BLaER1 treated with 17β-estradiol and CSF1 and Interleukin-3, amounts not matched to agents 10 nM and 100 nM (cell line): Measurements from ENCODE around the gene ACOT4.
"Not testable (repeated sequence)": the region's sequence is repeated elsewhere in the genome, so short reads cannot be mapped to it uniquely, and the experiment has no call there.

Source experiments
- H3K27ac ChIP-seq, 11 experiments: shearing (Covaris generic); formaldehyde crosslinking; 2 replicates each; pipeline ENCODE4 v1.8.1; 2022
- H3K27me3 ChIP-seq, 11 experiments: shearing (Covaris generic); formaldehyde crosslinking; 2 replicates each; pipeline ENCODE4 v1.8.1; 2022
- H3K36me3 ChIP-seq, 11 experiments: shearing (Covaris generic); formaldehyde crosslinking; 2 replicates each; pipeline ENCODE4 v1.8.1; 2022
- H3K4me1 ChIP-seq, 10 experiments: shearing (Covaris generic); formaldehyde crosslinking; 2 replicates each; pipeline ENCODE4 v1.8.1; 2022
- H3K4me2 ChIP-seq, 11 experiments: shearing (Covaris generic); formaldehyde crosslinking; 2 replicates each; pipeline ENCODE4 v1.8.1; 2022
- H3K4me3 ChIP-seq, 10 experiments: shearing (Covaris generic); formaldehyde crosslinking; 2 replicates each; pipeline ENCODE4 v1.8.1; 2022
- H3K9ac ChIP-seq, 11 experiments: shearing (Covaris generic); formaldehyde crosslinking; 2 replicates each; pipeline ENCODE4 v1.8.1; 2022
- H3K9me3 ChIP-seq, 11 experiments: shearing (Covaris generic); formaldehyde crosslinking; replicated peaks in 1 of 11; 2 replicates each; pipeline ENCODE4 v1.8.1; 2022
- H4K20me1 ChIP-seq, 11 experiments: shearing (Covaris generic); formaldehyde crosslinking; 2 replicates each; pipeline ENCODE4 v1.8.1; 2022
- Cebpa-rat ChIP-seq, 11 experiments: shearing (Covaris generic); IDR thresholded peaks; 2 replicates each; pipeline ENCODE4 v1.8.1; 2022

ACOT4 gene

GRCh38 chr14:73627151-73627558 is 35.5 kb downstream of the ACOT4 start:
- no peak overlapping the region for H3K9ac ChIP-seq
- no peaks in the 10 kb centered on the region; a peak in 1 of 22 replicates for H3K27me3 ChIP-seq
- no peaks in the 10 kb centered on the region for H3K36me3 ChIP-seq
- no peaks in the 10 kb centered on the region for H4K20me1 ChIP-seq
- H3K4me1 ChIP-seq, result peaks cover 5 to 10% (median 7%) of the 10 kb centered on the region in 10 experiments; a peak in 14 of 20 replicates
- no peak overlapping the region for H3K27ac ChIP-seq
- no peak overlapping the region for H3K4me2 ChIP-seq
- no peak overlapping the region for H3K4me3 ChIP-seq
- H3K9me3 ChIP-seq, result peaks cover 9 to 18% (median 13%) of the 10 kb centered on the region in 11 experiments; a peak in 18 of 22 replicates
- no peak for TF ChIP-seq Cebpa-rat (IDR thresholded peaks at IDR 0.05)

GRCh38 chr14:73630009-73630780 is 38.5 kb downstream of the ACOT4 start:
- no peak for TF ChIP-seq Cebpa-rat (IDR thresholded peaks at IDR 0.05)

GRCh38 chr14:73633116-73634010 is 41.7 kb downstream of the ACOT4 start:
- no peaks in the 10 kb centered on the region for H3K9me3 ChIP-seq
- TF ChIP-seq Cebpa-rat (IDR thresholded peaks at IDR 0.05), result no peak
- H3K36me3 ChIP-seq, result no peaks in the 10 kb centered on the region
- H3K9ac ChIP-seq, result peak overlapping the region in 6 of 11 experiments; percentile 9 to 53 (median 40); a peak in 7 of 22 replicates
- peaks cover 7 to 9% (median 8%) of the 10 kb centered on the region in 10 experiments; a peak in 14 of 20 replicates for H3K4me1 ChIP-seq
- H3K27ac ChIP-seq, result no peak overlapping the region
- peak overlapping the region; percentile 28 to 62 (median 40); a peak in 17 of 20 replicates for H3K4me3 ChIP-seq
- H4K20me1 ChIP-seq, result peaks cover 0 to 8% (median 0%) of the 10 kb centered on the region in 11 experiments; a peak in 1 of 22 replicates
- peaks cover 35 to 48% (median 44%) of the 10 kb centered on the region in 11 experiments for H3K27me3 ChIP-seq
- peak overlapping the region; percentile 47 to 86 (median 63) for H3K4me2 ChIP-seq

More at GRCh38 chr14:73630009-73630780, 38.5 kb downstream of the ACOT4 start:
- Histone ChIP-seq H3K4me2 (no peak overlapping the region), H3K27ac (no peak overlapping the region), H4K20me1 (peaks cover 0 to 8% (median 0%) of the 10 kb centered on the region in 11 experiments; a peak in 1 of 22 replicates), H3K4me3 (no peak overlapping the region), H3K9me3 (no peaks in the 10 kb centered on the region), H3K27me3 (peaks cover 25 to 29% (median 29%) of the 10 kb centered on the region in 11 experiments), H3K4me1 (peaks cover 7 to 9% (median 8%) of the 10 kb centered on the region in 10 experiments; a peak in 14 of 20 replicates), H3K9ac (no peak overlapping the region), H3K36me3 (no peaks in the 10 kb centered on the region)

GRCh38 chr14:73634011-73634833 is 42.5 kb downstream of the ACOT4 start:
- Histone ChIP-seq H3K9ac (peak overlapping the region in 5 of 11 experiments; percentile 11 to 53 (median 45); a peak in 6 of 22 replicates), H3K4me1 (peaks cover 7 to 9% (median 8%) of the 10 kb centered on the region in 10 experiments; a peak in 14 of 20 replicates), H3K27ac (no peak overlapping the region), H3K9me3 (no peaks in the 10 kb centered on the region), H3K4me2 (peak overlapping the region; percentile 47 to 86 (median 63)), H3K4me3 (peak overlapping the region; percentile 28 to 62 (median 40); a peak in 16 of 20 replicates), H4K20me1 (peaks cover 0 to 8% (median 0%) of the 10 kb centered on the region in 11 experiments; a peak in 1 of 22 replicates), H3K27me3 (peaks cover 35 to 48% (median 44%) of the 10 kb centered on the region in 11 experiments), H3K36me3 (no peaks in the 10 kb centered on the region)
- TF ChIP-seq Cebpa-rat (IDR thresholded peaks at IDR 0.05), result no peak

GRCh38 chr14:73636355-73636754 is 44.7 kb downstream of the ACOT4 start:
- not testable (repeated sequence) for H3K9ac ChIP-seq, H3K4me1 ChIP-seq, H4K20me1 ChIP-seq, H3K27ac ChIP-seq, H3K36me3 ChIP-seq, H3K9me3 ChIP-seq, H3K4me3 ChIP-seq, H3K4me2 ChIP-seq
- peaks cover 35 to 48% (median 44%) of the 10 kb centered on the region in 11 experiments for H3K27me3 ChIP-seq

- no peaks in the 10 kb centered on the region for H3K9me3 ChIP-seq
- peaks cover 34 to 43% (median 39%) of the 10 kb centered on the region in 11 experiments for H3K27me3 ChIP-seq
- no peak for TF ChIP-seq Cebpa-rat (IDR thresholded peaks at IDR 0.05)
- H3K36me3 ChIP-seq, result no peaks in the 10 kb centered on the region
- peaks cover 7 to 9% (median 8%) of the 10 kb centered on the region in 10 experiments; a peak in 14 of 20 replicates for H3K4me1 ChIP-seq
- no peak overlapping the region for H3K27ac ChIP-seq
- H3K9ac ChIP-seq, result no peak overlapping the region
- no peak overlapping the region for H3K4me3 ChIP-seq
- peaks cover 0 to 8% (median 0%) of the 10 kb centered on the region in 11 experiments; a peak in 1 of 22 replicates for H4K20me1 ChIP-seq
- H3K4me2 ChIP-seq, result no peak overlapping the region
These were observed 46.2 kb downstream of the ACOT4 start for GRCh38 chr14:73637830-73638229.

- Histone ChIP-seq H3K27ac (no peak overlapping the region), H3K9me3 (no peaks in the 10 kb centered on the region), H3K4me1 (peaks cover 8 to 17% (median 15%) of the 10 kb centered on the region in 10 experiments), H3K36me3 (no peaks in the 10 kb centered on the region), H3K4me2 (no peak overlapping the region), H3K4me3 (no peak overlapping the region), H3K27me3 (peaks cover 3 to 12% (median 8%) of the 10 kb centered on the region in 11 experiments), H3K9ac (no peak overlapping the region), H4K20me1 (no peaks in the 10 kb centered on the region)
- no peak for TF ChIP-seq Cebpa-rat (IDR thresholded peaks at IDR 0.05)
These were observed 49.2 kb downstream of the ACOT4 start for GRCh38 chr14:73640796-73641365.
